Measurements from ENCODE around the gene UNC5C. TPM values are rescaled to one million over a fixed set of nuclear protein-coding genes. Genes with fewer than 3 reads are reported as not detected.

UNC5C gene
- total and polyA plus RNA-seq, 10 of the 15 experiments (the other 5 are each of a cell fraction or from before 2014, with no cell fraction given): 0.02 to 2.0 (median 0.15) TPM; not detected in 1

GRCh38 chr4:95362906-95363558 is 185.7 kb downstream of the UNC5C start:
- BruUV-seq (replicated peaks): no TSS peak
- FAIRE-seq: no peak
- Histone ChIP-seq H3K9ac (ENCODE audit: control insufficient read depth, insufficient read depth, low read length) (no peak overlapping the region), H3K4me1 (ENCODE audit: control insufficient read depth, insufficient read depth, low read length) (no peaks in the 10 kb centered on the region), H3K36me3 (ENCODE audit: control insufficient read depth in 2 of 2, insufficient read depth in 2 of 2, low read length in 1 of 2) (no peaks in the 10 kb centered on the region), H3K4me3 (no peak overlapping the region), H3K27ac (ENCODE audit: control insufficient read depth, insufficient read depth) (no peak overlapping the region), H3K79me2 (ENCODE audit: control insufficient read depth, insufficient read depth, low read length) (no peaks in the 10 kb centered on the region), H3K4me2 (ENCODE audit: control insufficient read depth, insufficient read depth) (no peak overlapping the region), H3K9me3 (replicated peaks; ENCODE audit: control insufficient read depth, insufficient read depth, low read length) (no peaks in the 10 kb centered on the region), H4K20me1 (ENCODE audit: control insufficient read depth, insufficient read depth) (no peaks in the 10 kb centered on the region), H3K27me3 (replicated peaks in 1 of 2; ENCODE audit: control insufficient read depth in 2 of 2, insufficient read depth in 2 of 2, low read length in 1 of 2) (no peaks in the 10 kb centered on the region), H2AFZ (ENCODE audit: control insufficient read depth, low read depth, low read length) (no peak overlapping the region)
- 36% methylated on average over 7 of the region's 7 CpGs for WGBS (ENCODE audit: insufficient coverage, insufficient replicate concordance, low lambda C conversion rate, missing lambda C conversion rate)
- RAD21 ChIA-PET (ENCODE audit: unreplicated experiment): no interaction called here
- SMC1A ChIA-PET (ENCODE audit: uncharacterized antibody, unreplicated experiment): interaction anchor here (0.5 to 1.4 kb wide), 4 partner anchors 15 to 909 kb away, joined by 3 to 4 read pairs (median 3); no protein-coding TSS in a partner anchor
- POLR2A ChIA-PET: no interaction called here
- peak; percentile 85 for ATAC-seq
- in situ Hi-C loops (cut with MboI): no loop called here
- TF ChIP-seq POLR2A (IDR thresholded peaks at IDR 0.05; ENCODE audit: low read depth, low read length) (no peak), CTCF (IDR thresholded peaks at IDR 0.05 in 2 of 3, conservative IDR thresholded peaks at IDR 0.05 in 1 of 3; ENCODE audit: control insufficient read depth in 2 of 3, extremely low read depth in 1 of 3, insufficient read depth in 1 of 3, low read depth in 3 of 3, low read length in 3 of 3) (peak in 1 of 3 experiments; percentile 40; a peak in 2 of 6 replicates)
- intact Hi-C loops (cut with micrococcal nuclease; ENCODE audit: unreplicated experiment): loop anchor here (5.0 kb wide), 2 partner anchors 179 to 196 kb away; no protein-coding TSS in a partner anchor
- CTCF ChIA-PET: interaction anchor here (0.7 to 1.9 kb wide), 10 partner anchors 9 to 194 kb away, joined by 3 to 8 read pairs (median 3); no protein-coding TSS in a partner anchor
- no peak for DNase-seq (ENCODE audit: low read depth, low spot score)

DNA sequence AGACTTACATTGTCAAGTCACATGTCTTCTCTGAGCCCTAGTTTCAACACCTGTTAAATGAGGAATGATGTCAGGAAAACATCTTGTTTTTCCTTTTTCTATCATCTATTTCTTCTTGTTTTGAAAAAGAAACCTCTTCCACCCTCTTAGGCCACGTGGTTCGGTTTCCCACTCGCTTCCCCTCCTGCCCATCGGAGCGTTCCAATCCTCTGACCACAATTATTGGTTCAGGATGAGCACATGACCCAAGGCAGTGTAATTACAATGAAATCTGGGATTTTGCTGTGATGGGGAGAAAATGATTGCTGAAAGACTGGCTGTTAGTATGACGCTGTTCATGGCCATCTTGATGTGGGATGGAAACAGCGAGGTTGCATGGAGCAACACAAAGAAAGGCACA is 186.7 kb downstream of the UNC5C start:
- no peak overlapping the region for H3K4me2 ChIP-seq (ENCODE audit: control insufficient read depth, insufficient read depth)
- no peak overlapping the region for H3K9ac ChIP-seq (ENCODE audit: control insufficient read depth, insufficient read depth, low read length)
- WGBS (ENCODE audit: insufficient coverage, insufficient replicate concordance, low lambda C conversion rate, missing lambda C conversion rate): 29% methylated on average over 7 of the region's 7 CpGs
- intact Hi-C loops (cut with micrococcal nuclease; ENCODE audit: unreplicated experiment) (loop anchor here (5.0 kb wide), 2 partner anchors 180 to 195 kb away; no protein-coding TSS in a partner anchor), in situ Hi-C loops (cut with MboI) (no loop called here)
- no peaks in the 10 kb centered on the region for H3K4me1 ChIP-seq (ENCODE audit: control insufficient read depth, insufficient read depth, low read length)
- ChIA-PET POLR2A (no interaction called here), SMC1A (ENCODE audit: uncharacterized antibody, unreplicated experiment) (no interaction called here), CTCF (interaction anchor here (1.3 to 1.9 kb wide), 3 partner anchors 16 to 25 kb away, joined by 4 to 8 read pairs (median 4); no protein-coding TSS in a partner anchor), RAD21 (ENCODE audit: unreplicated experiment) (no interaction called here)
- H3K79me2 ChIP-seq (ENCODE audit: control insufficient read depth, insufficient read depth, low read length): no peaks in the 10 kb centered on the region
- BruUV-seq (replicated peaks): no TSS peak
- no peaks in the 10 kb centered on the region for H3K9me3 ChIP-seq (replicated peaks; ENCODE audit: control insufficient read depth, insufficient read depth, low read length)
- no peak overlapping the region for H2AFZ ChIP-seq (ENCODE audit: control insufficient read depth, low read depth, low read length)
- ATAC-seq (no peak), FAIRE-seq (no peak), DNase-seq (ENCODE audit: low read depth, low spot score) (no peak)
- H4K20me1 ChIP-seq (ENCODE audit: control insufficient read depth, insufficient read depth): no peaks in the 10 kb centered on the region
- H3K36me3 ChIP-seq (ENCODE audit: control insufficient read depth in 2 of 2, insufficient read depth in 2 of 2, low read length in 1 of 2): no peaks in the 10 kb centered on the region
- no peaks in the 10 kb centered on the region for H3K27me3 ChIP-seq (replicated peaks in 1 of 2; ENCODE audit: control insufficient read depth in 2 of 2, insufficient read depth in 2 of 2, low read length in 1 of 2)
- no peak overlapping the region for H3K4me3 ChIP-seq
- no peak for TF ChIP-seq NFYA (IDR thresholded peaks at IDR 0.05; ENCODE audit: borderline replicate concordance, low read depth, low read length)
- no peak for TF ChIP-seq NFXL1 (IDR thresholded peaks at IDR 0.05; ENCODE audit: borderline replicate concordance)
- TF ChIP-seq ESRRA (IDR thresholded peaks at IDR 0.05; ENCODE audit: low read length): no peak
- TF ChIP-seq EED (IDR thresholded peaks at IDR 0.05; ENCODE audit: low read depth): no peak
- no peak for TF ChIP-seq YY1 (IDR thresholded peaks at IDR 0.05; ENCODE audit: low read depth, low read length)
- TF ChIP-seq, protein P1, sequence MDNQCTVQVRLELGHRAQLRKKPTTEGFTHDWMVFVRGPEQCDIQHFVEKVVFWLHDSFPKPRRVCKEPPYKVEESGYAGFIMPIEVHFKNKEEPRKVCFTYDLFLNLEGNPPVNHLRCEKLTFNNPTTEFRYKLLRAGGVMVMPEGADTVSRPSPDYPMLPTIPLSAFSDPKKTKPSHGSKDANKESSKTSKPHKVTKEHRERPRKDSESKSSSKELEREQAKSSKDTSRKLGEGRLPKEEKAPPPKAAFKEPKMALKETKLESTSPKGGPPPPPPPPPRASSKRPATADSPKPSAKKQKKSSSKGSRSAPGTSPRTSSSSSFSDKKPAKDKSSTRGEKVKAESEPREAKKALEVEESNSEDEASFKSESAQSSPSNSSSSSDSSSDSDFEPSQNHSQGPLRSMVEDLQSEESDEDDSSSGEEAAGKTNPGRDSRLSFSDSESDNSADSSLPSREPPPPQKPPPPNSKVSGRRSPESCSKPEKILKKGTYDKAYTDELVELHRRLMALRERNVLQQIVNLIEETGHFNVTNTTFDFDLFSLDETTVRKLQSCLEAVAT (IDR thresholded peaks at IDR 0.05): no peak
- no peak for TF ChIP-seq NRF1 (conservative IDR thresholded peaks at IDR 0.05; ENCODE audit: low read depth, low read length)
- TF ChIP-seq FOXM1 (IDR thresholded peaks at IDR 0.05; ENCODE audit: low read depth, low read length): no peak
- TF ChIP-seq CEBPB (IDR thresholded peaks at IDR 0.05; ENCODE audit: borderline replicate concordance in 1 of 2, low read depth in 2 of 2, low read length in 2 of 2): no peak
- no peak overlapping the region for H3K27ac ChIP-seq (ENCODE audit: control insufficient read depth, insufficient read depth)

Data from GM12878 (cell line).